Measurements from ENCODE around the gene CCDC18.
"Not testable (repeated sequence)": the region's sequence is repeated elsewhere in the genome, so short reads cannot be mapped to it uniquely, and the experiment has no call there.

The CCDC18 gene

DNA sequence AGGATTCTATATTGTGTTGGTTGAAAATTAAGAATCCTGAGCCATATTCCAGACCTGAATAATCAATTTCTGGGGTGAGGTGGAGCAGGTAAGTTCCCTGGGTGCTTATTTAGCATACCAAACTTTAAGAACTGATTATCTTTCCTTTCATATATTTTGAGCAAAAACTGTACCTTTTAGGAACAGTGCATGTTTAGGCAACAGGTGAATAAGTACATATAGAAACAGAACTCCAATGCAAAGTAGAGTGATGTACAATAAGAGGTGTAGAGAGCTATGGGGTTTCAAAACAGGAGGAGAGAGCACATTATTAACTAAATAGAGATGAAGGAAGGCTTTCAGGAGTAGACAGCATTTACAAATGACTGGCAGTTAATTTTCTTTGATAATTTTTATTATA is 29.1 kb upstream of the CCDC18 start:
- Mint-ChIP-seq H3K9me3 (no peaks in the 10 kb centered on the region), H3K36me3 (ENCODE audit: low read depth) (peaks cover 40% of the 10 kb centered on the region), H3K27ac (peak overlapping the region; percentile 5), H3K27me3 (ENCODE audit: low read depth, poor library complexity) (no peaks in the 10 kb centered on the region), H3K4me1 (peaks cover 8% of the 10 kb centered on the region), H3K4me3 (no peak overlapping the region)
- no peak for DNase-seq
- TF ChIP-seq, protein P1, sequence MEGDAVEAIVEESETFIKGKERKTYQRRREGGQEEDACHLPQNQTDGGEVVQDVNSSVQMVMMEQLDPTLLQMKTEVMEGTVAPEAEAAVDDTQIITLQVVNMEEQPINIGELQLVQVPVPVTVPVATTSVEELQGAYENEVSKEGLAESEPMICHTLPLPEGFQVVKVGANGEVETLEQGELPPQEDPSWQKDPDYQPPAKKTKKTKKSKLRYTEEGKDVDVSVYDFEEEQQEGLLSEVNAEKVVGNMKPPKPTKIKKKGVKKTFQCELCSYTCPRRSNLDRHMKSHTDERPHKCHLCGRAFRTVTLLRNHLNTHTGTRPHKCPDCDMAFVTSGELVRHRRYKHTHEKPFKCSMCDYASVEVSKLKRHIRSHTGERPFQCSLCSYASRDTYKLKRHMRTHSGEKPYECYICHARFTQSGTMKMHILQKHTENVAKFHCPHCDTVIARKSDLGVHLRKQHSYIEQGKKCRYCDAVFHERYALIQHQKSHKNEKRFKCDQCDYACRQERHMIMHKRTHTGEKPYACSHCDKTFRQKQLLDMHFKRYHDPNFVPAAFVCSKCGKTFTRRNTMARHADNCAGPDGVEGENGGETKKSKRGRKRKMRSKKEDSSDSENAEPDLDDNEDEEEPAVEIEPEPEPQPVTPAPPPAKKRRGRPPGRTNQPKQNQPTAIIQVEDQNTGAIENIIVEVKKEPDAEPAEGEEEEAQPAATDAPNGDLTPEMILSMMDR (IDR thresholded peaks at IDR 0.05), result no peak

DNA sequence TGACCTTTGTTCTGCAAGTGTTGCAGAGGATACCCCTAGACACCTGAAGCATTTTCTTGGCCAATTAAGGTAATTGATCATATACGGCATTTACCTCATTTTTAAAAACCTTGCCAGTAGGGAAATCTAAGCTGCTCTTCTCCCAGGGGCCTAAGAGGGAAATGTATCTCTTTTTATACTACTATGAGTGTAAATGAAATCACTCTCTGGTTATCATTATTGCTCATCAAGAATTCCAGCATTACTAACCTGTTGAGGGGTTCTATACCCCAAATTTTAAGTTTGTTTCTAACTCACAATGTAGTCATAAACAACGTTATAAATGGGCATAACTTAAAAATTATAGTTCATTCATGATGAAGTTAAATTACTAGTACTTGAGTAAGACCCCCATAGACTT is 27.7 kb upstream of the CCDC18 start:
- Mint-ChIP-seq H3K27me3 (ENCODE audit: low read depth, poor library complexity) (no peaks in the 10 kb centered on the region), H3K4me3 (no peak overlapping the region), H3K27ac (no peak overlapping the region), H3K36me3 (ENCODE audit: low read depth) (peaks cover 41% of the 10 kb centered on the region), H3K4me1 (peaks cover 8% of the 10 kb centered on the region), H3K9me3 (no peaks in the 10 kb centered on the region)
- no peak for DNase-seq
- TF ChIP-seq, protein P1 (IDR thresholded peaks at IDR 0.05), result no peak

DNA sequence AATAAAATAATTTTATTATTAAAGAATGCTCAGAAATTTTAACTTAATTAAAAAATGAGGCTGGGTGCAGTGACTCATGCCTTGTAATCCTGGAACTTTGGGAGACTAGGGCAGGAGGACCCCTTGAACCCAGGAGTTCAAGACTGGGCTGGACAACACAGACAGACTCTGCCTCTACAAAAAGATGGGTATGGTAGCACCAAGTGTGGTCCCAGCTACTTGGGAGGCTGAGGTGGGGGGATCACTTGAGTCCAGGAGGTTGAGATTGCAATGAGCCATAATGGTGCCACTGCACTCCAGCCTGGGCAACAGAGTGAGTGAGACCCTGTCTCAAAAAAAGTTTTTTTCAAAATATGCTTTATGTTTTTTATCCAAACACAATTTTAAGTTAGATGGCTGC is 25.6 kb upstream of the CCDC18 start:
- Mint-ChIP-seq H3K27me3 (ENCODE audit: low read depth, poor library complexity) (no peaks in the 10 kb centered on the region), H3K4me3 (no peak overlapping the region), H3K27ac (no peak overlapping the region), H3K4me1 (peaks cover 8% of the 10 kb centered on the region), H3K36me3 (ENCODE audit: low read depth) (peaks cover 41% of the 10 kb centered on the region), H3K9me3 (no peaks in the 10 kb centered on the region)
- TF ChIP-seq, protein P1 (IDR thresholded peaks at IDR 0.05), result no peak
- DNase-seq, result no peak

DNA sequence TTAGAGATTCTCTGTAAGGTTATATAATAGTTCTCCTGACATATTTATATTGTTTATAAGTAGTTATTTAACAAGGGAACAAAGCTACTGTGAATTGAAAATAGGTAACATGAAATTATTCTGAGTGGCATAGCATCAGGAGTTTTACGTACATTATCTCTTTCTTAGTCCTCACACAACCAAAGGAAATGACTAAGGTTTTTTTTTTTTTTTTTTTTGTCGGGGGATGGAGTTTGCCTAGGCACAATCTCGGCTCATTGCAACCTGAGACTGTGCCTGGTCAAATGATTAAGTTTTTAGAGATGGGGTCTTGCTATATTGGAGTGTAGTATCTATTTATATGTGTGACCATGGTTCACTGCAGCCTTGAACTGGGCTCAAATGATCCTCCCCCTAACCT is 25.2 kb upstream of the CCDC18 start:
- H3K9me3 Mint-ChIP-seq, result no peaks in the 10 kb centered on the region
- DNase-seq, result no peak
- no peak overlapping the region for H3K4me3 Mint-ChIP-seq
- TF ChIP-seq, protein P1 (IDR thresholded peaks at IDR 0.05), result no peak
- H3K27ac Mint-ChIP-seq, result peak overlapping the region; percentile 45
- H3K27me3 Mint-ChIP-seq (ENCODE audit: low read depth, poor library complexity), result no peaks in the 10 kb centered on the region
- H3K4me1 Mint-ChIP-seq, result peaks cover 8% of the 10 kb centered on the region
- H3K36me3 Mint-ChIP-seq (ENCODE audit: low read depth), result peaks cover 37% of the 10 kb centered on the region

DNA sequence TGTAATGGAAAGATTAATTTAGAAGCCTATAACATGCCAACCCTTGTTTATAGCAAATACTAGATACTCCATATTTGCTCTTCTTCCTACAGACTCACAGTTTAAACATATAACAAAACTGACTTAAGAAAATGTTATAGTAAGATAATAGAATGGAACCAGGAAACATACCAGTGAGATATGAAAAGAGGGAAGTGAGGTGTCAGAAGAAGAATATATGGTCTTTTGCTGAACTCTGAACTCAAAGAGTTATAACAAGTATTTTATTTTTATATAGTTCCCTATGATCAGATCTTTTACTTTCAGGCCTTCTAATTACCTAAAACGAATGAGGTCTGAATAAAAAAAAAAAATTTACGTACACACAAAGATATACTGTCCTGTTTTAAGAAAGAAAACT is 21.2 kb upstream of the CCDC18 start:
- DNase-seq, result no peak
- TF ChIP-seq, protein P1 (IDR thresholded peaks at IDR 0.05), result no peak
- H3K9me3 Mint-ChIP-seq, result no peaks in the 10 kb centered on the region
- no peak overlapping the region for H3K4me3 Mint-ChIP-seq
- H3K27ac Mint-ChIP-seq, result peak overlapping the region; percentile 47
- H3K27me3 Mint-ChIP-seq (ENCODE audit: low read depth, poor library complexity), result no peaks in the 10 kb centered on the region
- H3K36me3 Mint-ChIP-seq (ENCODE audit: low read depth), result peaks cover 55% of the 10 kb centered on the region
- no peaks in the 10 kb centered on the region for H3K4me1 Mint-ChIP-seq

DNA sequence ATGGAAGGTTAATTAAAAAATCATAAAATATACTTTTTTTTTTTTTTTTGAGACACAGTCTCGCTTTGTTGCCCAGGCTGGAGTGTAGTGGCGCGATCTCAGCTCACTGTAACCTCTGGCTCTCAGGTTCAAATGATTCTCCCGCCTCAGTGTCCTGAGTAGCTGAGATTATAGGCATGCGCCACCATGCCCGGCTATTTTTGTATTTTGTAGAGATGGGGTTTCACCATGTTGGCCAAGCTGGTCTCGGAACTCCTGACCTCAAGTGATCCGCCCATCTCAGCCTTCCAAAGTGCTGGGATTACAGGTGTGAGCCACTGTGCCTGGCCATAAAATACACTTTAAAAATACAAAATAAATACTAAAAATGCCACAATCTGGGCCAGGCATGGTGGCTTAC is 17.2 kb upstream of the CCDC18 start:
- not testable (repeated sequence) for DNase-seq; H3K27ac Mint-ChIP-seq; H3K27me3 Mint-ChIP-seq (ENCODE audit: low read depth, poor library complexity); H3K4me1 Mint-ChIP-seq; H3K4me3 Mint-ChIP-seq
- Mint-ChIP-seq H3K9me3 (peaks cover 27% of the 10 kb centered on the region), H3K36me3 (ENCODE audit: low read depth) (peaks cover 72% of the 10 kb centered on the region)

Measured in nephron progenitor cell (in vitro differentiated cells).